HepG2 (cell line): ENCODE measurements around the gene PTMA. TPM values are rescaled to one million over a fixed set of nuclear protein-coding genes. Genes with fewer than 3 reads are reported as not detected.

Experiments
- HES4 ChIP-seq: sonication (generic); formaldehyde crosslinking; IDR thresholded peaks from 2 replicates; pipeline ENCODE4 v1.9.0; 2021; ENCODE audit warnings: mild to moderate bottlenecking, missing genetic modification reagents, borderline replicate concordance
- HNRNPUL1 ChIP-seq: fragments of 200-400 bp; formaldehyde crosslinking; IDR thresholded peaks from 2 replicates; pipeline ENCODE4 v1.6.1; 2017; ENCODE audit warnings: low read depth, mild to moderate bottlenecking, low read length, moderate library complexity
- MLLT10 ChIP-seq: sonication (generic); formaldehyde crosslinking; IDR thresholded peaks from 2 replicates; pipeline ENCODE4 v1.4.0; 2020; ENCODE audit warnings: missing genetic modification reagents
- MTA3 ChIP-seq: sonication (generic); formaldehyde crosslinking; IDR thresholded peaks from 2 replicates; pipeline ENCODE4 v1.4.0; 2020; ENCODE audit warnings: missing genetic modification reagents
- MTF1 ChIP-seq: sonication (generic); formaldehyde crosslinking; IDR thresholded peaks from 2 replicates; pipeline ENCODE4 v1.5.0; 2020; ENCODE audit warnings: missing genetic modification reagents
- NAIF1 ChIP-seq: sonication (generic); formaldehyde crosslinking; IDR thresholded peaks from 2 replicates; pipeline ENCODE4 v1.5.0; 2020; ENCODE audit warnings: mild to moderate bottlenecking, missing genetic modification reagents, borderline replicate concordance
- NCOA1 ChIP-seq: sonication (generic); formaldehyde crosslinking; IDR thresholded peaks from 2 replicates; pipeline ENCODE4 v1.9.0; 2021; ENCODE audit warnings: missing genetic modification reagents
- PTBP1 ChIP-seq: fragments of 200-400 bp; formaldehyde crosslinking; IDR thresholded peaks from 2 replicates; pipeline ENCODE4 v1.6.1; 2018; ENCODE audit warnings: low read length, low read depth; ENCODE audit not compliant: poor library complexity, severe bottlenecking
- RFXAP ChIP-seq: sonication (generic); formaldehyde crosslinking; IDR thresholded peaks from 2 replicates; pipeline ENCODE4 v1.4.0; 2020; ENCODE audit warnings: missing genetic modification reagents, borderline replicate concordance
- ZFAT ChIP-seq: sonication (generic); formaldehyde crosslinking; conservative IDR thresholded peaks from 2 replicates; pipeline ENCODE4 v1.8.1; 2023; ENCODE audit warnings: missing genetic modification reagents, inconsistent platforms
- ZNF296 ChIP-seq: sonication (generic); formaldehyde crosslinking; conservative IDR thresholded peaks from 2 replicates; pipeline ENCODE4 v1.5.0; 2020; ENCODE audit warnings: mild to moderate bottlenecking, missing genetic modification reagents
- ZNF33A ChIP-seq: sonication (generic); formaldehyde crosslinking; IDR thresholded peaks from 2 replicates; pipeline ENCODE4 v1.5.1; 2020; ENCODE audit warnings: missing genetic modification reagents, mild to moderate bottlenecking, moderate library complexity, borderline replicate concordance
- ZNF354B ChIP-seq: sonication (generic); formaldehyde crosslinking; IDR thresholded peaks from 2 replicates; pipeline ENCODE4 v1.8.0; 2022; ENCODE audit warnings: mild to moderate bottlenecking, missing genetic modification reagents
- ZNF510 ChIP-seq: sonication (generic); formaldehyde crosslinking; IDR thresholded peaks from 2 replicates; pipeline ENCODE4 v1.4.0; 2020; ENCODE audit warnings: low read depth, mild to moderate bottlenecking, missing genetic modification reagents
- ZNF709 ChIP-seq: sonication (generic); formaldehyde crosslinking; IDR thresholded peaks from 2 replicates; pipeline ENCODE4 v1.5.0; 2020; ENCODE audit warnings: mild to moderate bottlenecking, missing genetic modification reagents
- ZNF747 ChIP-seq: sonication (generic); formaldehyde crosslinking; IDR thresholded peaks from 2 replicates; pipeline ENCODE4 v1.8.1; 2023; ENCODE audit warnings: missing genetic modification reagents, mild to moderate bottlenecking, borderline replicate concordance
- polyA plus RNA-seq, 8 experiments: library from polyadenylated mRNA; depleted of rRNA in 3 of 8; stranded (reverse) in 7 of 8; unstranded in 1 of 8; fragments of >200 nt; fragmentation: Illumina TruSeq in 4 of 8; extraction: Trizol in 4 of 8; gene quantifications; 2 replicates each; pipeline versions ENCODE4 v1.2.1 to v1.2.3, GENCODE V29; 2011 to 2016; ENCODE audit warnings: low read depth in 4 of 8, missing spikeins in 1 of 8, mixed read lengths in 1 of 8; ENCODE audit not compliant: insufficient read depth in 1 of 8
- total RNA-seq, 5 experiments: library from RNA; depleted of rRNA; stranded (reverse); fragments of >200 nt; fragmentation: Illumina TruSeq; extraction: Trizol; gene quantifications; 2 replicates each; pipeline ENCODE4 v1.2.3, GENCODE V29; 2016; ENCODE audit warnings: low read depth in 1 of 5
- TF ChIP-seq, protein P1 (sequence below): sonication (generic); formaldehyde crosslinking; IDR thresholded peaks from 2 replicates; pipeline ENCODE4 v1.5.0; 2020; ENCODE audit warnings: mild to moderate bottlenecking, missing genetic modification reagents, borderline replicate concordance
- TF ChIP-seq, protein P2 (sequence below): conservative IDR thresholded peaks from 2 replicates; pipeline ENCODE4 v1.6.1; 2018; ENCODE audit warnings: missing genetic modification reagents
- TF ChIP-seq, protein P3 (sequence below): sonication (generic); formaldehyde crosslinking; IDR thresholded peaks from 2 replicates; pipeline ENCODE4 v1.4.0; 2020; ENCODE audit warnings: missing genetic modification reagents; ENCODE audit errors: not compliant biosample characterization

The PTMA gene
- total and polyA plus RNA-seq, 2 of the 13 experiments (the other 11 are each of a cell fraction or from before 2014, with no cell fraction given): 190 to 1,086 TPM

DNA sequence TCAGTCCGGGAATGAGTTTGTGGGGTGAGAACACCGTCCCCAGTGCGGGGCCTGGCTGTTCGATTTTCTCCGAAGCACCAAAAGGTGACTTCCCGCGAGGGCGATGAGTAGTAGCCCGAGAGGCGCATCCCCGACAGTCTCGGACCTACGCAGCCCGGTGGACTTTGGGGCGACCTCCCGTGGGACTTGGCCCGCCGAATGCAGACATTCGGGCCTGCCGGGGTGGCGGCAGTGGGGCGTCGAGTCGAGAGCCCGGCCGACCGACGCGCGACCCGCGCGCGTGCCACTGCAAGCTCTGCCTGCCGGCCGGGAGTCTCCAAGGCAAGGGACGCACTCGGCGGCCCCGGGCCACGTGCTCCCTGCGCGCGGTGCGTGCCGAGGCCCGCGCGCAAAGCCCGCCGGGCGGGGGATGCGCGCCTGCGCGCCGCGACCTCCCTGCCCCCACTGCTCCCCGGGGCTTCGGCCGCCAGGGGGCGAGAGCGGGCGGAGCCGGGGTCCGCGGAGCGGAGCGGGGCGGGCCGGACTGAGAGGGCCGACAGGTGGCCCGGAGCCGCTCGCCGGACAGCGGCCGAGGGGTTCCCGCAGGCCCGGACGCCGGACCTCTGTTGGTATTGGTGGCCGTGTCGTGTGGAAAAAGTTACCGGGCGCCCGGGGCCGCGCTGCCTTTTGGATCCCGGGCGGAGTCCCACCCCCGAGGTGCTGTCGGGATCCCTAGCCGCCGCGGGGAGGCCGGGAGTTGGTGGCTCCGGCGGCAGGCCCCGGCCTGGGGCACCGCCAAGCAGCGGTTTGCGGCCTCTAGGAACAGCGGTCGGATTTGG lies 1.9 kb downstream of the PTMA start (continued):
- TF ChIP-seq, protein P1, sequence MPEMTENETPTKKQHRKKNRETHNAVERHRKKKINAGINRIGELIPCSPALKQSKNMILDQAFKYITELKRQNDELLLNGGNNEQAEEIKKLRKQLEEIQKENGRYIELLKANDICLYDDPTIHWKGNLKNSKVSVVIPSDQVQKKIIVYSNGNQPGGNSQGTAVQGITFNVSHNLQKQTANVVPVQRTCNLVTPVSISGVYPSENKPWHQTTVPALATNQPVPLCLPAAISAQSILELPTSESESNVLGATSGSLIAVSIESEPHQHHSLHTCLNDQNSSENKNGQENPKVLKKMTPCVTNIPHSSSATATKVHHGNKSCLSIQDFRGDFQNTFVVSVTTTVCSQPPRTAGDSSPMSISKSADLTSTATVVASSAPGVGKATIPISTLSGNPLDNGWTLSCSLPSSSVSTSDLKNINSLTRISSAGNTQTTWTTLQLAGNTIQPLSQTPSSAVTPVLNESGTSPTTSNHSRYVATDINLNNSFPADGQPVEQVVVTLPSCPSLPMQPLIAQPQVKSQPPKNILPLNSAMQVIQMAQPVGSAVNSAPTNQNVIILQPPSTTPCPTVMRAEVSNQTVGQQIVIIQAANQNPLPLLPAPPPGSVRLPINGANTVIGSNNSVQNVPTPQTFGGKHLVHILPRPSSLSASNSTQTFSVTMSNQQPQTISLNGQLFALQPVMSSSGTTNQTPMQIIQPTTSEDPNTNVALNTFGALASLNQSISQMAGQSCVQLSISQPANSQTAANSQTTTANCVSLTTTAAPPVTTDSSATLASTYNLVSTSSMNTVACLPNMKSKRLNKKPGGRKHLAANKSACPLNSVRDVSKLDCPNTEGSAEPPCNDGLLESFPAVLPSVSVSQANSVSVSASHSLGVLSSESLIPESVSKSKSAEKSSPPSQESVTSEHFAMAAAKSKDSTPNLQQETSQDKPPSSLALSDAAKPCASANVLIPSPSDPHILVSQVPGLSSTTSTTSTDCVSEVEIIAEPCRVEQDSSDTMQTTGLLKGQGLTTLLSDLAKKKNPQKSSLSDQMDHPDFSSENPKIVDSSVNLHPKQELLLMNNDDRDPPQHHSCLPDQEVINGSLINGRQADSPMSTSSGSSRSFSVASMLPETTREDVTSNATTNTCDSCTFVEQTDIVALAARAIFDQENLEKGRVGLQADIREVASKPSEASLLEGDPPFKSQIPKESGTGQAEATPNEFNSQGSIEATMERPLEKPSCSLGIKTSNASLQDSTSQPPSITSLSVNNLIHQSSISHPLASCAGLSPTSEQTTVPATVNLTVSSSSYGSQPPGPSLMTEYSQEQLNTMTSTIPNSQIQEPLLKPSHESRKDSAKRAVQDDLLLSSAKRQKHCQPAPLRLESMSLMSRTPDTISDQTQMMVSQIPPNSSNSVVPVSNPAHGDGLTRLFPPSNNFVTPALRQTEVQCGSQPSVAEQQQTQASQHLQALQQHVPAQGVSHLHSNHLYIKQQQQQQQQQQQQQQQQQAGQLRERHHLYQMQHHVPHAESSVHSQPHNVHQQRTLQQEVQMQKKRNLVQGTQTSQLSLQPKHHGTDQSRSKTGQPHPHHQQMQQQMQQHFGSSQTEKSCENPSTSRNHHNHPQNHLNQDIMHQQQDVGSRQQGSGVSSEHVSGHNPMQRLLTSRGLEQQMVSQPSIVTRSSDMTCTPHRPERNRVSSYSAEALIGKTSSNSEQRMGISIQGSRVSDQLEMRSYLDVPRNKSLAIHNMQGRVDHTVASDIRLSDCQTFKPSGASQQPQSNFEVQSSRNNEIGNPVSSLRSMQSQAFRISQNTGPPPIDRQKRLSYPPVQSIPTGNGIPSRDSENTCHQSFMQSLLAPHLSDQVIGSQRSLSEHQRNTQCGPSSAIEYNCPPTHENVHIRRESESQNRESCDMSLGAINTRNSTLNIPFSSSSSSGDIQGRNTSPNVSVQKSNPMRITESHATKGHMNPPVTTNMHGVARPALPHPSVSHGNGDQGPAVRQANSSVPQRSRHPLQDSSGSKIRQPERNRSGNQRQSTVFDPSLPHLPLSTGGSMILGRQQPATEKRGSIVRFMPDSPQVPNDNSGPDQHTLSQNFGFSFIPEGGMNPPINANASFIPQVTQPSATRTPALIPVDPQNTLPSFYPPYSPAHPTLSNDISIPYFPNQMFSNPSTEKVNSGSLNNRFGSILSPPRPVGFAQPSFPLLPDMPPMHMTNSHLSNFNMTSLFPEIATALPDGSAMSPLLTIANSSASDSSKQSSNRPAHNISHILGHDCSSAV (CRISPR knock-in tag): peak; percentile 96; the same call in 1 of the 2 replicates
- TF ChIP-seq ZNF510 (CRISPR knock-in tag) (peak; percentile 99), ZNF33A (CRISPR knock-in tag) (peak; percentile 84; the same call in 1 of the 2 replicates), ZFAT (CRISPR knock-in tag) (peak; percentile 96), HES4 (CRISPR knock-in tag) (peak; percentile 100), ZNF709 (peak; percentile 100), HNRNPUL1 (no peak; the same call in 1 of the 2 replicates), ZNF296 (CRISPR knock-in tag) (peak; percentile 82; the same call in 1 of the 2 replicates), NAIF1 (CRISPR knock-in tag) (peak; percentile 94; the same call in 1 of the 2 replicates), MTF1 (CRISPR knock-in tag) (peak; percentile 98), NCOA1 (CRISPR knock-in tag) (peak; percentile 92), MTA3 (CRISPR knock-in tag) (no peak), ZNF747 (CRISPR knock-in tag) (peak; percentile 99), ZNF354B (CRISPR knock-in tag) (peak; percentile 96), PTBP1 (no peak), RFXAP (CRISPR knock-in tag) (peak; percentile 98), MLLT10 (CRISPR knock-in tag) (no peak)
- TF ChIP-seq, protein P2, sequence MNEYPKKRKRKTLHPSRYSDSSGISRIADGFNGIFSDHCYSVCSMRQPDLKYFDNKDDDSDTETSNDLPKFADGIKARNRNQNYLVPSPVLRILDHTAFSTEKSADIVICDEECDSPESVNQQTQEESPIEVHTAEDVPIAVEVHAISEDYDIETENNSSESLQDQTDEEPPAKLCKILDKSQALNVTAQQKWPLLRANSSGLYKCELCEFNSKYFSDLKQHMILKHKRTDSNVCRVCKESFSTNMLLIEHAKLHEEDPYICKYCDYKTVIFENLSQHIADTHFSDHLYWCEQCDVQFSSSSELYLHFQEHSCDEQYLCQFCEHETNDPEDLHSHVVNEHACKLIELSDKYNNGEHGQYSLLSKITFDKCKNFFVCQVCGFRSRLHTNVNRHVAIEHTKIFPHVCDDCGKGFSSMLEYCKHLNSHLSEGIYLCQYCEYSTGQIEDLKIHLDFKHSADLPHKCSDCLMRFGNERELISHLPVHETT (CRISPR knock-in tag): peak; percentile 94
- TF ChIP-seq, protein P3, sequence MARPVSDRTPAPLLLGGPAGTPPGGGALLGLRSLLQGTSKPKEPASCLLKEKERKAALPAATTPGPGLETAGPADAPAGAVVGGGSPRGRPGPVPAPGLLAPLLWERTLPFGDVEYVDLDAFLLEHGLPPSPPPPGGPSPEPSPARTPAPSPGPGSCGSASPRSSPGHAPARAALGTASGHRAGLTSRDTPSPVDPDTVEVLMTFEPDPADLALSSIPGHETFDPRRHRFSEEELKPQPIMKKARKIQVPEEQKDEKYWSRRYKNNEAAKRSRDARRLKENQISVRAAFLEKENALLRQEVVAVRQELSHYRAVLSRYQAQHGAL (CRISPR knock-in tag): peak; percentile 99
